SK-N-SH treated with all-trans-retinoic acid at 6 μM for 48 hours (cell line): ENCODE data around the gene SMIM14.

Experiments
- PPARA ChIP-seq: fragments of 250-450 bp; sonication (Bioruptor Pico); IDR thresholded peaks from 2 replicates; pipeline ENCODE4 v1.5.0; 2020; ENCODE audit warnings: mild to moderate bottlenecking, borderline replicate concordance
- ZFP3 ChIP-seq: fragments of 250-450 bp; sonication (Bioruptor Pico); IDR thresholded peaks from 2 replicates; pipeline ENCODE4 v1.5.0; 2020; ENCODE audit warnings: mild to moderate bottlenecking, moderate library complexity
- ZFP30 ChIP-seq: fragments of 450-650 bp; formaldehyde crosslinking; IDR thresholded peaks from 2 replicates; pipeline ENCODE4 v1.5.0; 2022; ENCODE audit warnings: mild to moderate bottlenecking, moderate library complexity
- ZNF565 ChIP-seq: fragments of 450-650 bp; formaldehyde crosslinking; conservative IDR thresholded peaks from 2 replicates; pipeline ENCODE4 v1.5.0; 2020; ENCODE audit warnings: low read depth, mild to moderate bottlenecking, moderate library complexity
- ZNF70 ChIP-seq: fragments of 450-650 bp; formaldehyde crosslinking; IDR thresholded peaks from 2 replicates; pipeline ENCODE4 v1.5.0; 2020; ENCODE audit warnings: mild to moderate bottlenecking, moderate library complexity
- TF ChIP-seq, protein P1 (sequence below): fragments of 250-450 bp; sonication (Bioruptor Pico); IDR thresholded peaks from 2 replicates; pipeline ENCODE4 v1.5.1; 2020; ENCODE audit warnings: low read depth, mild to moderate bottlenecking, moderate library complexity
- TF ChIP-seq, protein P2 (sequence below): fragments of 250-450 bp; sonication (Bioruptor Pico); IDR thresholded peaks from 2 replicates; pipeline ENCODE4 v1.5.1; 2021; ENCODE audit warnings: mild to moderate bottlenecking, moderate library complexity
- TF ChIP-seq, protein P3 (sequence below): fragments of 250-450 bp; sonication (Bioruptor Pico); IDR thresholded peaks from 2 replicates; pipeline ENCODE4 v1.5.0; 2020; ENCODE audit warnings: mild to moderate bottlenecking, moderate library complexity
- TF ChIP-seq, protein P4 (sequence below): fragments of 250-450 bp; sonication (Bioruptor Pico); IDR thresholded peaks from 2 replicates; pipeline ENCODE4 v1.8.0; 2020; ENCODE audit warnings: mild to moderate bottlenecking, moderate library complexity, borderline replicate concordance

DNA sequence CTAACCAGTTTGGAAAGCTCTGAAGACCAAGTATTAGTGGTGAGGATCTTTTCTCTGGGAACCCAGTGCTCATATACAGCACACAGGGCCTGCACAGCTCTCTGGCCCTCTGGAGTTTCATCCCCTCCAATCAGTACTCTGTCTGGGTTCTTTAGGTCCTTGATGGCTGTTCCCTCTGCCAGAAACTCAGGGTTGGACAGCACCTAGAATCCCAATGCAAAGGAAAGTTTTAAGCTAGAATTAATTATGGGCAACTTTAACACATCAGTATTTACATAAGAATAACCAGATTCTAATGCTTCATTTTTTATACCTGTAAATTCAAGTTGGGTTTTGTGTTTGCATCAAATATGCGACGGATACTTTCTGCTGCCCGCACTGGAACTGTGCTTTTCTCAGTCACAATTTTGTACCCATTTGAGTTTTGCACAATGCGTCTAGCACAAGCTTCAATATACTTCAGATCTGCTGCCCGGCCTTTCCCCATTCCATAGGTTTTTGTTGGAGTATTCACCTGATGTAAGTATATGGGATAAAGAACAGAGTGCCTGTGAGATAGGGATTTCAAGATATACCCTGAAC lies 128.2 kb downstream of the SMIM14 start:
- TF ChIP-seq ZFP3 (no peak), PPARA (CRISPR knock-in tag) (no peak), ZNF565 (CRISPR knock-in tag) (no peak), ZFP30 (CRISPR knock-in tag) (no peak), ZNF70 (CRISPR knock-in tag) (no peak)
- TF ChIP-seq, protein P1, sequence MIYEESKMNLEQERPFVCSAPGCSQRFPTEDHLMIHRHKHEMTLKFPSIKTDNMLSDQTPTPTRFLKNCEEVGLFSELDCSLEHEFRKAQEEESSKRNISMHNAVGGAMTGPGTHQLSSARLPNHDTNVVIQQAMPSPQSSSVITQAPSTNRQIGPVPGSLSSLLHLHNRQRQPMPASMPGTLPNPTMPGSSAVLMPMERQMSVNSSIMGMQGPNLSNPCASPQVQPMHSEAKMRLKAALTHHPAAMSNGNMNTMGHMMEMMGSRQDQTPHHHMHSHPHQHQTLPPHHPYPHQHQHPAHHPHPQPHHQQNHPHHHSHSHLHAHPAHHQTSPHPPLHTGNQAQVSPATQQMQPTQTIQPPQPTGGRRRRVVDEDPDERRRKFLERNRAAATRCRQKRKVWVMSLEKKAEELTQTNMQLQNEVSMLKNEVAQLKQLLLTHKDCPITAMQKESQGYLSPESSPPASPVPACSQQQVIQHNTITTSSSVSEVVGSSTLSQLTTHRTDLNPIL (CRISPR knock-in tag), result no peak
- TF ChIP-seq, protein P2, sequence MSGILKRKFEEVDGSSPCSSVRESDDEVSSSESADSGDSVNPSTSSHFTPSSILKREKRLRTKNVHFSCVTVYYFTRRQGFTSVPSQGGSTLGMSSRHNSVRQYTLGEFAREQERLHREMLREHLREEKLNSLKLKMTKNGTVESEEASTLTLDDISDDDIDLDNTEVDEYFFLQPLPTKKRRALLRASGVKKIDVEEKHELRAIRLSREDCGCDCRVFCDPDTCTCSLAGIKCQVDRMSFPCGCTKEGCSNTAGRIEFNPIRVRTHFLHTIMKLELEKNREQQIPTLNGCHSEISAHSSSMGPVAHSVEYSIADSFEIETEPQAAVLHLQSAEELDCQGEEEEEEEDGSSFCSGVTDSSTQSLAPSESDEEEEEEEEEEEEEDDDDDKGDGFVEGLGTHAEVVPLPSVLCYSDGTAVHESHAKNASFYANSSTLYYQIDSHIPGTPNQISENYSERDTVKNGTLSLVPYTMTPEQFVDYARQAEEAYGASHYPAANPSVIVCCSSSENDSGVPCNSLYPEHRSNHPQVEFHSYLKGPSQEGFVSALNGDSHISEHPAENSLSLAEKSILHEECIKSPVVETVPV, result no peak
- TF ChIP-seq, protein P3, sequence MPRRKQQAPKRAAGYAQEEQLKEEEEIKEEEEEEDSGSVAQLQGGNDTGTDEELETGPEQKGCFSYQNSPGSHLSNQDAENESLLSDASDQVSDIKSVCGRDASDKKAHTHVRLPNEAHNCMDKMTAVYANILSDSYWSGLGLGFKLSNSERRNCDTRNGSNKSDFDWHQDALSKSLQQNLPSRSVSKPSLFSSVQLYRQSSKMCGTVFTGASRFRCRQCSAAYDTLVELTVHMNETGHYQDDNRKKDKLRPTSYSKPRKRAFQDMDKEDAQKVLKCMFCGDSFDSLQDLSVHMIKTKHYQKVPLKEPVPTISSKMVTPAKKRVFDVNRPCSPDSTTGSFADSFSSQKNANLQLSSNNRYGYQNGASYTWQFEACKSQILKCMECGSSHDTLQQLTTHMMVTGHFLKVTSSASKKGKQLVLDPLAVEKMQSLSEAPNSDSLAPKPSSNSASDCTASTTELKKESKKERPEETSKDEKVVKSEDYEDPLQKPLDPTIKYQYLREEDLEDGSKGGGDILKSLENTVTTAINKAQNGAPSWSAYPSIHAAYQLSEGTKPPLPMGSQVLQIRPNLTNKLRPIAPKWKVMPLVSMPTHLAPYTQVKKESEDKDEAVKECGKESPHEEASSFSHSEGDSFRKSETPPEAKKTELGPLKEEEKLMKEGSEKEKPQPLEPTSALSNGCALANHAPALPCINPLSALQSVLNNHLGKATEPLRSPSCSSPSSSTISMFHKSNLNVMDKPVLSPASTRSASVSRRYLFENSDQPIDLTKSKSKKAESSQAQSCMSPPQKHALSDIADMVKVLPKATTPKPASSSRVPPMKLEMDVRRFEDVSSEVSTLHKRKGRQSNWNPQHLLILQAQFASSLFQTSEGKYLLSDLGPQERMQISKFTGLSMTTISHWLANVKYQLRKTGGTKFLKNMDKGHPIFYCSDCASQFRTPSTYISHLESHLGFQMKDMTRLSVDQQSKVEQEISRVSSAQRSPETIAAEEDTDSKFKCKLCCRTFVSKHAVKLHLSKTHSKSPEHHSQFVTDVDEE (CRISPR knock-in tag), result no peak
- TF ChIP-seq, protein P4, sequence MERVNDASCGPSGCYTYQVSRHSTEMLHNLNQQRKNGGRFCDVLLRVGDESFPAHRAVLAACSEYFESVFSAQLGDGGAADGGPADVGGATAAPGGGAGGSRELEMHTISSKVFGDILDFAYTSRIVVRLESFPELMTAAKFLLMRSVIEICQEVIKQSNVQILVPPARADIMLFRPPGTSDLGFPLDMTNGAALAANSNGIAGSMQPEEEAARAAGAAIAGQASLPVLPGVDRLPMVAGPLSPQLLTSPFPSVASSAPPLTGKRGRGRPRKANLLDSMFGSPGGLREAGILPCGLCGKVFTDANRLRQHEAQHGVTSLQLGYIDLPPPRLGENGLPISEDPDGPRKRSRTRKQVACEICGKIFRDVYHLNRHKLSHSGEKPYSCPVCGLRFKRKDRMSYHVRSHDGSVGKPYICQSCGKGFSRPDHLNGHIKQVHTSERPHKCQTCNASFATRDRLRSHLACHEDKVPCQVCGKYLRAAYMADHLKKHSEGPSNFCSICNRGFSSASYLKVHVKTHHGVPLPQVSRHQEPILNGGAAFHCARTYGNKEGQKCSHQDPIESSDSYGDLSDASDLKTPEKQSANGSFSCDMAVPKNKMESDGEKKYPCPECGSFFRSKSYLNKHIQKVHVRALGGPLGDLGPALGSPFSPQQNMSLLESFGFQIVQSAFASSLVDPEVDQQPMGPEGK (CRISPR knock-in tag), result no peak
